H9 (cell line): ENCODE results near the gene SPCS2. TPM values are rescaled to one million over a fixed set of nuclear protein-coding genes. Genes with fewer than 3 reads are reported as not detected.
A peak's percentile ranks its signal among the peaks of the same experiment; 100 is the strongest.

Experiments
- DNase-seq: peaks from one replicate; pipeline ENCODE4 v3.0.0-alpha.2; 2017
- H2AFZ ChIP-seq: one replicate; pipeline ENCODE4 v1.6.1; 2013; ENCODE audit warnings: mild to moderate bottlenecking, low read length, control low read depth, moderate library complexity
- H2AK5ac ChIP-seq: 2 replicates; pipeline ENCODE4 v1.6.1; 2013; ENCODE audit warnings: low read length, control low read depth, mixed read lengths; ENCODE audit not compliant: insufficient read length
- H2BK120ac ChIP-seq: one replicate; pipeline ENCODE4 v1.6.1; 2013; ENCODE audit warnings: low read depth, mild to moderate bottlenecking, low read length, control low read depth, inconsistent platforms; ENCODE audit not compliant: poor library complexity, severe bottlenecking
- H2BK12ac ChIP-seq: 2 replicates; pipeline ENCODE4 v1.6.1; 2013; ENCODE audit warnings: low read length, control low read depth, mixed read lengths, low read depth; ENCODE audit not compliant: insufficient read length
- H2BK15ac ChIP-seq: 2 replicates; pipeline ENCODE4 v1.6.1; 2013; ENCODE audit warnings: low read depth, low read length, control low read depth
- H2BK20ac ChIP-seq: one replicate; pipeline ENCODE4 v1.6.1; 2013; ENCODE audit warnings: low read depth, mild to moderate bottlenecking, low read length, control low read depth, inconsistent platforms; ENCODE audit not compliant: poor library complexity, severe bottlenecking
- H2BK5ac ChIP-seq: 2 replicates; pipeline ENCODE4 v1.6.1; 2013; ENCODE audit warnings: low read length, control low read depth, mixed read lengths; ENCODE audit not compliant: insufficient read length
- H3K14ac ChIP-seq: 2 replicates; pipeline ENCODE4 v1.6.1; 2013; ENCODE audit warnings: low read length, control low read depth; ENCODE audit not compliant: insufficient read depth
- H3K18ac ChIP-seq: 2 replicates; pipeline ENCODE4 v1.6.1; 2013; ENCODE audit warnings: low read depth, mild to moderate bottlenecking, mixed read lengths, low read length, control low read depth; ENCODE audit not compliant: insufficient read length
- H3K23ac ChIP-seq: 2 replicates; pipeline ENCODE4 v1.6.1; 2013; ENCODE audit warnings: low read length, control low read depth, mixed read lengths, low read depth; ENCODE audit not compliant: insufficient read length
- H3K23me2 ChIP-seq: 2 replicates; pipeline ENCODE4 v1.6.1; 2013; ENCODE audit warnings: low read depth, mild to moderate bottlenecking, mixed read lengths, low read length, control low read depth; ENCODE audit not compliant: insufficient read length, poor library complexity, severe bottlenecking
- H3K27ac ChIP-seq: 2 replicates; pipeline ENCODE4 v1.5.1; 2013; ENCODE audit warnings: low read length, control low read depth, mixed read lengths, low read depth; ENCODE audit not compliant: insufficient read length
- H3K27me3 ChIP-seq: 2 replicates; pipeline ENCODE4 v1.6.1; 2013; ENCODE audit warnings: low read length, control low read depth, inconsistent platforms; ENCODE audit not compliant: insufficient read depth
- H3K4ac ChIP-seq: 2 replicates; pipeline ENCODE4 v1.6.1; 2013; ENCODE audit warnings: low read depth, mild to moderate bottlenecking, control low read depth, inconsistent platforms, low read length, moderate library complexity
- H3K4me1 ChIP-seq: 2 replicates; pipeline ENCODE4 v1.6.1; 2013; ENCODE audit warnings: low read length, control low read depth, inconsistent platforms; ENCODE audit not compliant: insufficient read depth
- H3K4me2 ChIP-seq: 2 replicates; pipeline ENCODE4 v1.6.1; 2013; ENCODE audit warnings: low read length, control low read depth, mixed read lengths; ENCODE audit not compliant: insufficient read length, insufficient read depth
- H3K56ac ChIP-seq: 2 replicates; pipeline ENCODE4 v1.6.1; 2013; ENCODE audit warnings: low read depth, mild to moderate bottlenecking, mixed read lengths, low read length, control low read depth; ENCODE audit not compliant: insufficient read length
- H3K79me1 ChIP-seq: 2 replicates; pipeline ENCODE4 v1.6.1; 2013; ENCODE audit warnings: low read depth, mild to moderate bottlenecking, moderate library complexity, low read length, control low read depth, inconsistent platforms; ENCODE audit not compliant: insufficient read depth, poor library complexity, severe bottlenecking
- H3K79me2 ChIP-seq: 2 replicates; pipeline ENCODE4 v1.6.1; 2013; ENCODE audit warnings: low read length, control low read depth, inconsistent platforms; ENCODE audit not compliant: insufficient read depth
- H3K9ac ChIP-seq: 2 replicates; pipeline ENCODE4 v1.6.1; 2013; ENCODE audit warnings: low read length, control low read depth, mixed read lengths; ENCODE audit not compliant: insufficient read length; ENCODE audit errors: extremely low read depth
- H3K9me3 ChIP-seq: one replicate; pipeline ENCODE4 v1.6.1; 2013; ENCODE audit warnings: low read depth, low read length, inconsistent platforms; ENCODE audit not compliant: control insufficient read depth
- H3T11ph ChIP-seq: one replicate; pipeline ENCODE4 v1.6.1; 2013; ENCODE audit warnings: mild to moderate bottlenecking, low read length, control low read depth, inconsistent platforms
- H4K20me1 ChIP-seq: one replicate; pipeline ENCODE4 v1.6.1; 2013; ENCODE audit not compliant: control insufficient read depth, insufficient read length, insufficient read depth
- H4K5ac ChIP-seq: 2 replicates; pipeline ENCODE4 v1.6.1; 2013; ENCODE audit warnings: low read depth, mild to moderate bottlenecking, mixed read lengths, low read length, control low read depth; ENCODE audit not compliant: insufficient read length
- H4K8ac ChIP-seq: replicated peaks from 2 replicates; pipeline ENCODE4 v1.6.1; 2013; ENCODE audit warnings: low read length, control low read depth, mixed read lengths, low read depth; ENCODE audit not compliant: insufficient read length
- H4K91ac ChIP-seq: 2 replicates; pipeline ENCODE4 v1.6.1; 2013; ENCODE audit warnings: low read depth, mild to moderate bottlenecking, moderate library complexity, mixed read lengths, low read length, control low read depth; ENCODE audit not compliant: insufficient read length
- H3K27ac Mint-ChIP-seq, 3 experiments: 2 replicates in 2 of 3; 3 replicates in 1 of 3; pipeline ENCODE4 v1.8.0; 2020 to 2021; ENCODE audit warnings: mixed read lengths in 3 of 3, mild to moderate bottlenecking in 1 of 3, moderate library complexity in 1 of 3
- H3K27me3 Mint-ChIP-seq: 2 replicates; pipeline ENCODE4 v1.8.0; 2021; ENCODE audit warnings: low read depth, mild to moderate bottlenecking, moderate library complexity, mixed read lengths
- H3K36me3 Mint-ChIP-seq, 3 experiments: 2 replicates in 2 of 3; 3 replicates in 1 of 3; pipeline ENCODE4 v1.8.0; 2020 to 2021; ENCODE audit warnings: low read depth in 3 of 3, mixed read lengths in 3 of 3; ENCODE audit not compliant: insufficient read depth in 1 of 3
- H3K4me1 Mint-ChIP-seq, 2 experiments: 2 replicates each; pipeline ENCODE4 v1.8.0; 2020; ENCODE audit warnings: mixed read lengths in 2 of 2
- H3K4me3 Mint-ChIP-seq, 2 experiments: 2 replicates in 1 of 2; 3 replicates in 1 of 2; pipeline ENCODE4 v1.8.0; 2020 to 2021; ENCODE audit warnings: mild to moderate bottlenecking in 2 of 2, mixed read lengths in 2 of 2, moderate library complexity in 1 of 2
- H3K9me3 Mint-ChIP-seq, 2 experiments: 2 replicates in 1 of 2; 3 replicates in 1 of 2; pipeline ENCODE4 v1.8.0; 2020; ENCODE audit warnings: mild to moderate bottlenecking in 2 of 2, mixed read lengths in 2 of 2, moderate library complexity in 1 of 2
- WGBS: extraction: QIAGEN DNeasy Blood & Tissue Kit; methylation state at CpG from one replicate; pipeline ENCODE4 v1.1.7; 2013; ENCODE audit warnings: missing lambda C conversion rate, low lambda C conversion rate, mixed read lengths; ENCODE audit not compliant: insufficient read length; ENCODE audit errors: extremely low coverage; 5-methylcytosine and 5-hydroxymethylcytosine counted together
- total RNA-seq: library from RNA; stranded (reverse); gene quantifications from 2 replicates; pipeline ENCODE4 v1.2.1, GENCODE V29; 2021
- TF ChIP-seq, protein P1 (sequence below): fragments of 200-600 bp; sonication (generic); conservative IDR thresholded peaks from 3 replicates; pipeline ENCODE4 v1.8.0; 2021; ENCODE audit warnings: antibody characterized with exemption, mild to moderate bottlenecking

Gene SPCS2
- total RNA-seq, 1 experiment from 2014 or later = 144 TPM

DNA sequence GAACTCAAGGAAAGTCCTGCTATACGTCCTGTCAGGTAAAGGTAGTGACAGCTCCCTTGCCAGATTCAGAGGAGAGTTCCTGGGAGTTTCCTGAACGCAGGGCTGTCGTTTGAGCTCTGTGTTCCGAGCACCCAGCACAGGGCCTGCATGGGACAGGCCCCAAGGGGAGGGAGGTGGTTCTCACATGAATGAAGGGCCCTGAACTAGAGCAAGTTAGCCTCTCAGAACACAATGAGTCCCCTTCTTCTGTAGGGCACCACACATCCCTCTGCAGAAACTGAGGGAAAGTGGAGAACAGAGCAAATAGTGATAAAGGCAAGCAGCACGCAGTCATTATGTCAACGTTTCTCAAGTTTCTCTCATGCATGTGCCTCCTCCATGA lies 75.0 kb downstream of the SPCS2 start:
- Histone ChIP-seq H3K79me2 (no peaks in the 10 kb centered on the region), H2AFZ (no peak overlapping the region), H3K79me1 (no peaks in the 10 kb centered on the region), H3K27me3 (no peaks in the 10 kb centered on the region), H2BK5ac (no peak overlapping the region), H4K91ac (no peak overlapping the region), H2BK20ac (no peak overlapping the region), H3T11ph (no peak overlapping the region), H4K20me1 (no peaks in the 10 kb centered on the region), H3K9ac (no peak overlapping the region), H3K23me2 (no peaks in the 10 kb centered on the region), H2BK12ac (no peak overlapping the region), H3K14ac (no peak overlapping the region), H3K4me2 (no peak overlapping the region), H3K9me3 (peaks cover 4% of the 10 kb centered on the region), H2AK5ac (no peak overlapping the region), H3K4ac (no peak overlapping the region), H3K18ac (no peak overlapping the region), H4K5ac (no peak overlapping the region), H2BK120ac (no peak overlapping the region), H4K8ac (no peak overlapping the region), H3K27ac (no peak overlapping the region), H3K23ac (no peak overlapping the region), H3K4me1 (no peaks in the 10 kb centered on the region), H2BK15ac (no peak overlapping the region), H3K56ac (no peak overlapping the region)
- peak; percentile 15 for DNase-seq
- H3K27ac Mint-ChIP-seq = no peak overlapping the region; a peak in 1 of 7 replicates
- WGBS = no CpG with 5 or more reads among the region's 6 CpGs
- no peak overlapping the region for H3K4me3 Mint-ChIP-seq
- no peaks in the 10 kb centered on the region for H3K27me3 Mint-ChIP-seq
- peaks cover 0 to 3% of the 10 kb centered on the region in 2 experiments; a peak in 1 of 4 replicates for H3K4me1 Mint-ChIP-seq
- TF ChIP-seq, protein P1, sequence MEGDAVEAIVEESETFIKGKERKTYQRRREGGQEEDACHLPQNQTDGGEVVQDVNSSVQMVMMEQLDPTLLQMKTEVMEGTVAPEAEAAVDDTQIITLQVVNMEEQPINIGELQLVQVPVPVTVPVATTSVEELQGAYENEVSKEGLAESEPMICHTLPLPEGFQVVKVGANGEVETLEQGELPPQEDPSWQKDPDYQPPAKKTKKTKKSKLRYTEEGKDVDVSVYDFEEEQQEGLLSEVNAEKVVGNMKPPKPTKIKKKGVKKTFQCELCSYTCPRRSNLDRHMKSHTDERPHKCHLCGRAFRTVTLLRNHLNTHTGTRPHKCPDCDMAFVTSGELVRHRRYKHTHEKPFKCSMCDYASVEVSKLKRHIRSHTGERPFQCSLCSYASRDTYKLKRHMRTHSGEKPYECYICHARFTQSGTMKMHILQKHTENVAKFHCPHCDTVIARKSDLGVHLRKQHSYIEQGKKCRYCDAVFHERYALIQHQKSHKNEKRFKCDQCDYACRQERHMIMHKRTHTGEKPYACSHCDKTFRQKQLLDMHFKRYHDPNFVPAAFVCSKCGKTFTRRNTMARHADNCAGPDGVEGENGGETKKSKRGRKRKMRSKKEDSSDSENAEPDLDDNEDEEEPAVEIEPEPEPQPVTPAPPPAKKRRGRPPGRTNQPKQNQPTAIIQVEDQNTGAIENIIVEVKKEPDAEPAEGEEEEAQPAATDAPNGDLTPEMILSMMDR = no peak
- peaks cover 13 to 17% of the 10 kb centered on the region in 2 experiments for H3K9me3 Mint-ChIP-seq
- peaks cover 5 to 15% (median 12%) of the 10 kb centered on the region in 3 experiments; a peak in 6 of 7 replicates for H3K36me3 Mint-ChIP-seq
